ENCODE results near the gene IQCH.

Gene IQCH

DNA sequence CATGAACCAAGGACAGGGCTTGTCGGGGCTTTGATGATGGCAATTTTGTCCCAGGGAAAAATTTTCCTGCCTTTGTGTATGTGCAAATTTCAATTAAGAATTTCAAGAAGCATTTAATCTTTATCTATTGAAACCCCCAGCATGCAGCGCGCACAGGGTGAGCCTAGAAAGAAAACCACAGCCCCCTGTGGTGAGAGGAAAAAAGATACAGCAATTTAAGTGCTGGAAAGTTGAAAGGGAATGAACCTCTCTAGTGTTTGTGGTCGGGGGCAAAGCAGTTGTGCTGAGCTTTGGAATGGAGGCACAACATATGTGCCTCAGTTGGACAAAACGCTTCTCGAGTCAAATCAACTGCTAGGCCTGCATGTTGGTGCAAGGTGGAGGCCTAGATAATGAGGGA lies 154.6 kb downstream of the IQCH start:
- no peak overlapping the region for H3K27ac ChIP-seq
- TF ChIP-seq, protein P1, sequence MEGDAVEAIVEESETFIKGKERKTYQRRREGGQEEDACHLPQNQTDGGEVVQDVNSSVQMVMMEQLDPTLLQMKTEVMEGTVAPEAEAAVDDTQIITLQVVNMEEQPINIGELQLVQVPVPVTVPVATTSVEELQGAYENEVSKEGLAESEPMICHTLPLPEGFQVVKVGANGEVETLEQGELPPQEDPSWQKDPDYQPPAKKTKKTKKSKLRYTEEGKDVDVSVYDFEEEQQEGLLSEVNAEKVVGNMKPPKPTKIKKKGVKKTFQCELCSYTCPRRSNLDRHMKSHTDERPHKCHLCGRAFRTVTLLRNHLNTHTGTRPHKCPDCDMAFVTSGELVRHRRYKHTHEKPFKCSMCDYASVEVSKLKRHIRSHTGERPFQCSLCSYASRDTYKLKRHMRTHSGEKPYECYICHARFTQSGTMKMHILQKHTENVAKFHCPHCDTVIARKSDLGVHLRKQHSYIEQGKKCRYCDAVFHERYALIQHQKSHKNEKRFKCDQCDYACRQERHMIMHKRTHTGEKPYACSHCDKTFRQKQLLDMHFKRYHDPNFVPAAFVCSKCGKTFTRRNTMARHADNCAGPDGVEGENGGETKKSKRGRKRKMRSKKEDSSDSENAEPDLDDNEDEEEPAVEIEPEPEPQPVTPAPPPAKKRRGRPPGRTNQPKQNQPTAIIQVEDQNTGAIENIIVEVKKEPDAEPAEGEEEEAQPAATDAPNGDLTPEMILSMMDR (conservative IDR thresholded peaks at IDR 0.05), result no peak

DNA sequence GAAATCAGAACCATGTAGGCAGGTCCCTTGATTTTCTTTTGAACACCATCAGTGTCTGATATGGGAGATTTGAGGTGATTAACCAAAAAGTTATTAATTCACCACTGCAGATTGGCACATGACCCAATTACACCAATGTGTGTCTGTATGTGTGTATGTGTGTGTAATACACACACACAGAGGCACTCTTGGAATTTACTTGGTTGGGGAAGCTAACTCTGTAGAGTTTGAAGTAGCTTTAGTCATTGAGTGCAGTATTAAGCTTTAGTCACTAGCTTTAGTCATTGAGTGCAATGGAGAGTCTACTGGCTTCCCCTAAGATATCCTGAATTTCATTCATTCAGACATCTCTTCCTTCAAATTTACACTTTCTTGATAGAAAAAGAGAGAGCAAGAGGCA lies 156.9 kb downstream of the IQCH start:
- TF ChIP-seq, protein P1 (conservative IDR thresholded peaks at IDR 0.05), result no peak
- no peak overlapping the region for H3K27ac ChIP-seq

DNA sequence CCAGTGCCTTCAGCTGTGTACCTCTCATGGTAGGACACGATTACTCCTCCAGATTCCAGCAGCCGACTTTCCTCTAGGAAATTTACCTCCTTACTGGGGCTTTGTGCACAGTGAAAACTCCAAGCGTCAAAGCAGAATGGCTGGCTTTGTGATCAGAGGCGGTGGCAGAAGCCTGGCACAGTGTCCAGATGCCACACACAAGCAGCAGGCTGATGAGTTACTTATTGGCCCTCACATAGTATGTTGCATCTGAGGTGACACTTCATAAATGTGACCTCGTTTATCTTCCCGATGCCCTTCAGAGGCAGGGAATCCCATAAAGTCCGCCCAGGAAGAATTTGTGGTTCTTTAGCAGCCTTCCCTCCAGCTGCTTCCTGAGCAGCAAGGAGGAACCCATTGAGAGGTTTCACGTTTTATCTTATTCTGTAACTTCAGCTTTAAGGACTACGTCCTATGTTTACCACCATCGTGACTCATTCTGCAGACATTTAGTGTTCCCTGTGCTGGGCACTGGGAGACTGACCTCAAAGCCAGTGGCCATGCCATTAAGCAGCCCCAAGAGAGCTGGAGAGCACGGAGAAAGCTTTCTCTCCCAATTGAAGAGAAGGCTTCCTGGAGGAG lies 159.3 kb downstream of the IQCH start:
- TF ChIP-seq, protein P1 (conservative IDR thresholded peaks at IDR 0.05), result no peak
- H3K27ac ChIP-seq, result no peak overlapping the region

DNA sequence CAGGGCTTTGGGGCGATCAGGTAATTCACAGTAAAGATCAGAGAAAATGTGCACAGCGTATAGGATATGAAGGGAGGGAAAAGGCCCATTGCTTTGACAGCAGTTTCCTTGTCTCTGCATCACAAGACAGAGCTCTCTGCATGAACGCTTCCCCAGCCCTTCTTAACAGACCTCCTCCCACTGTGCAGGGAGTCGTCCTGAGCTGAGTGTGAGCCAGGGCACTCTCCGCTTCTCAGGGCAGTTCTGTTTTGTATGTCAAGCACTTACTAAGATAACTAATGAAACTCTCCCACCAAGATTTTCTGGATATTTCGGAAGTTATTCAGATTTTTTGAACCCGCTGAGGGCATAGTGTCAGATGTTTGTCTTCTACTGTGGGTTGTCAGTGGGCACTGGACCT lies 160.6 kb downstream of the IQCH start:
- no peak overlapping the region for H3K27ac ChIP-seq
- TF ChIP-seq, protein P1 (conservative IDR thresholded peaks at IDR 0.05), result no peak

DNA sequence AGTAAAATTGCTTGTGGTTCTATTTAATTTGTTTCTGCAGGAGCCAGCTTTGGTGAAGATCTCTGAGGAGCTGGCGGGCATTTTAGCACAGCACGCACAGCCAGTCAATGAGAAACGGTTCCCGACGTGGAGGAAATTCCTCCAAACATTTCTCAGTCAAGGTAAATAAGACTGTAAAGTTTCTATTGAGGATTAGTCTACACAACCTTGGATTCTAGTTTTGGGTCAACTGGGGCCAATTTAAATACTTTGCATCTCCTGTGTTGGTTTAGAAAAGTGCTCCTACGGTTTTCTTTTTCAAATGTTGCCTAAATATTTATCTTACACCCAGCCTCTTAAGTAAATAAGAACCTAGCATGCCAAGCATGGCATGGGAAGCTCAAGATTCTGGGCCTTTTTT lies 162.3 kb downstream of the IQCH start:
- TF ChIP-seq, protein P1 (conservative IDR thresholded peaks at IDR 0.05), result no peak
- H3K27ac ChIP-seq, result no peak overlapping the region

DNA sequence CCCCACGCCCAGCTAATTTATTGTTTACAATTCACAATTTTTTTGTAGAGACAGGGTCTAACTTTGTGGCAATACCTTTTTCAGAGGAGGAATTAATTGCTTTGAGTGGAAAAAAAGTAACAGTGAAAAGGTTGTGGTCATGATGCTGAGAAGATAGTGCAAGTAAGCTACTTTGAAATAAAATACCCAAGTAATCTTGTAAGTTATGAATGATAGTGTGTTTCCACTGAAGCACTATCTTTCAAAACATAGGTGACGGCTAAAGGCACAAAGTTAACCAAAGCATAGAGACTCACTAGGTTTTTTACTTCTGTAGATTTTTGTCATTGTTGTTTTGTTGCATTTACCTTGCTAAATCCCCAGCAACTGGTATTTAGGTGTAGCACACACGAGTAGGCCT lies 165.1 kb downstream of the IQCH start:
- TF ChIP-seq, protein P1 (conservative IDR thresholded peaks at IDR 0.05), result no peak
- no peak overlapping the region for H3K27ac ChIP-seq

DNA sequence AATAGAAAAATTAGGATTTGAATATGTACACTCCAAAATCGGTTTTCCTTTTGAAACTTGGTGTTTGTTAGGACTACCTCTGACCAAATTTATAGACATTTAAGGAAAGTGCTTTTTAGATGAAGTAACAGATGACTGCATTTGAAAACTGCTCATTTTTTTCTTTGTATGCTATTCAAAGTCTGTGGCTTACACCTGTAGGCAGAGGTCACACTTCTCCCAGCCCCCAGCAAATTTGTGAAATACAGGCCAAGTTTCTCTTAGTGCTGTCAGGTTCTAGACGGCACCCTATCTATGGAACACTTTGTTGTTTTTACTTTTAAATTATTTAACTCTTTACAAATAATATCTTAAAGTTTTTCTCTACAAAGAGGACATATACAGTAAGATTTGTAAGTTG lies 165.6 kb downstream of the IQCH start:
- TF ChIP-seq, protein P1 (conservative IDR thresholded peaks at IDR 0.05), result no peak
- no peak overlapping the region for H3K27ac ChIP-seq
